Measurements from ENCODE around the gene TMEM151B.

The TMEM151B gene

GRCh38 chr6:44255105-44255808, 15.0 kb upstream of the TMEM151B start:
- DNase-seq (ENCODE audit: low read depth), result no peak
- TF ChIP-seq CTCF (conservative IDR thresholded peaks at IDR 0.05; ENCODE audit: low read length), result no peak
- H3K4me3 ChIP-seq (ENCODE audit: low read length), result no peak overlapping the region

GRCh38 chr6:44255871-44256774, 14.1 kb upstream of the TMEM151B start:
- H3K4me3 ChIP-seq (ENCODE audit: low read length), result peak overlapping the region; percentile 87
- no peak for TF ChIP-seq CTCF (conservative IDR thresholded peaks at IDR 0.05; ENCODE audit: low read length)
- no peak for DNase-seq (ENCODE audit: low read depth)

- peak overlapping the region; percentile 87 for H3K4me3 ChIP-seq (ENCODE audit: low read length)
- DNase-seq (ENCODE audit: low read depth), result no peak
- TF ChIP-seq CTCF (conservative IDR thresholded peaks at IDR 0.05; ENCODE audit: low read length), result no peak
These were observed 13.6 kb upstream of the TMEM151B start for GRCh38 chr6:44256775-44257024.

DNA sequence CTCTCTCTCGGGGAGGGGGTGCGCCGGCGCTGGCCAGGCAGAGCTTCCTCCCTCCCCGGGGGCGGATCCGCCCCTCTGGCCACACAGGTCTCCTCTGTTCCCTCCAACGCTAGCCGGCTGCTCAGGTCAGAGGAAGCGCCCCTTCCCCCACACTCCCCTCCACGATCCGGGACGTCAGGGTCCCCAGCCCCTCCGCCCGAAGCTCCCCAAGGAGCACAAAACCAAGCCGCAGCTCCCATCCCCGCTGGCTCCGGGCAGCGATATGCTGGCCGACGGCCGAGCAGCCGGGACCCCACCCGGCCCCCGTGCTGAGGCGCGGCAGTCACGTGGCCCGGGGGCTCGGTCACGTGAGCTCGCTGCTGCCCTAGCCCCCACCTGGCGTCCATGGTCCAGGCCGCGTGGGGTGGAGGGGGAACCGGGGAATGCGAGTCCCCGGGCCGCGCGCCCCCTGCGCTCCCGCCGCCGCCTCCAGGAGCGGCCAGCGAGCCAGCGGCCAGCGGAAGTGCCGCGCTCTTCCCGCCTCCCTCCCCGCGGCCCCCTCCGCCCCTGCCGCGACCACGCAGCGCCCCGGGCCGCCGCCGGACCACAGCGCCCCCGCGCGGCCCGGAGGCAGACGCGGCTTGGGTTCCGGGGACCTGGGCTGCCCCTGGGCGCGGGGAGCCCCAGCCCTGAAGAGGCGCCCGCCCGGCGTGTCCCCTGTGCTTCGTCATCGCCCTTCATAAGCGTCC, 13.1 kb upstream of the TMEM151B start, which contains the start of gene SLC35B2:
TSS of gene SLC35B2 (minus strand) at position 504 of the 728 bp plus-strand sequence. CDS start at position 386, 118 bp downstream.
- H3K4me3 ChIP-seq (ENCODE audit: low read length), result peak within 1 kb of the TSS; percentile 87
- peak; percentile 31 for TF ChIP-seq CTCF (conservative IDR thresholded peaks at IDR 0.05; ENCODE audit: low read length)
- DNase-seq (ENCODE audit: low read depth), result peak; percentile 68

DNA sequence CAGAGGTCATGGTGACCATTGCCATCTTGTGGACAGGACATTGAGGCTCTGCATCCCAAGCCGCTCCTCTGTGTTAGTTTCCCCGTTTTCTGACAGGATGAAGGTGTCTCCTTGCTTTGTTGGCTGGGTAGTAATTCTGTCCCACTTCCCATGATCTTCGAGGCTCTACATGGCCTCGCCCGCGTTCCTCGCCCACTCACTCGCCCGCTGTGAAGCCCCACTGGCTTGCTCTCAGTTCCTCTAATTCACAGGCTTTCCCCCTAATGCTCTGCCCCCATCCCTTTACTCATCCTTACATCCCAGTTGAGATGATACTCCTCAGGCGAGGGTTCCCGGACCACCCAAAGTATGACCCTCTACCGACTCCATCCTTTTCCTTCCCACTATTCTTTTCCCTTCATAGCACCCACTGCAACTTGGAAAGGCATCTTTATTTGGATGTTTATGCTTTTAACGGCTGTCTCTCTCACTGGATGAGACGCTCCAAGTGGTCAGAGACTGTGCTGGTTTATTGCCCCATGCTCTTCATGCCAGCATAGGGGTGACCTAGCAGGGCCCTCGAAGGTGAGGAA, 12.4 kb upstream of the TMEM151B start:
- peak overlapping the region; percentile 60 for H3K4me3 ChIP-seq (ENCODE audit: low read length)
- TF ChIP-seq CTCF (conservative IDR thresholded peaks at IDR 0.05; ENCODE audit: low read length), result no peak; the same call in none of the 2 replicates
- DNase-seq (ENCODE audit: low read depth), result no peak

DNA sequence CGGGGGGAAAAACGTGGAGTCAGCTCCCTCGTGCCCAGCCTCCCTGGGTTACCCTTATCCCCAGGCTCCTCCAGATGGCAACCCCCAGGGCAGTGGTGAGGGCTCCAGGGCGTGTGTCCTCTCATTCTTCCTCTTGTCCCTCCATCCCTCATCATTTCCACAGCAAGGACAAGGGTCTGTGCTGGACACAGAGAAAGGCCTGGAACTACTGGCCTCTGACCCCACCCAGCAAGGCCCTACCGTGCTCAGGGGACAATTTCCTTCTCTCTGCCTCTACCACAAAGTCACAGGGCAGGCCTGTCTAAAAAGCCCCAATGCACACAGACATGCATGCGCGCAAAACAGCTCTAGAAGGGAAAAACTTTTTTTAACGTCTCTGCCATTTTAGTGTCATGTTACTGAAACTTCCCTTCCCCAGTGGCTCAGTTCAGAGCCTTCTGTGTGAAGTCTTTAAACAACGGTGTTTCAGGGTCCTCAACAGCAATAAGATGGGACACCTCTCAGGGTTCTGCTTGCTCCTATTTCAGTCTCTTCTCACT, 11.9 kb upstream of the TMEM151B start:
- TF ChIP-seq CTCF (conservative IDR thresholded peaks at IDR 0.05; ENCODE audit: low read length), result no peak
- H3K4me3 ChIP-seq (ENCODE audit: low read length), result no peak overlapping the region
- no peak for DNase-seq (ENCODE audit: low read depth)
